Measurements from ENCODE around the gene PTPRT. TPM values are rescaled to one million over a fixed set of nuclear protein-coding genes. Genes with fewer than 3 reads are reported as not detected.
"Not testable (repeated sequence)": the region's sequence is repeated elsewhere in the genome, so short reads cannot be mapped to it uniquely, and the experiment has no call there.

Gene PTPRT
- total RNA-seq, 1 donor from 2014 or later: not detected

DNA sequence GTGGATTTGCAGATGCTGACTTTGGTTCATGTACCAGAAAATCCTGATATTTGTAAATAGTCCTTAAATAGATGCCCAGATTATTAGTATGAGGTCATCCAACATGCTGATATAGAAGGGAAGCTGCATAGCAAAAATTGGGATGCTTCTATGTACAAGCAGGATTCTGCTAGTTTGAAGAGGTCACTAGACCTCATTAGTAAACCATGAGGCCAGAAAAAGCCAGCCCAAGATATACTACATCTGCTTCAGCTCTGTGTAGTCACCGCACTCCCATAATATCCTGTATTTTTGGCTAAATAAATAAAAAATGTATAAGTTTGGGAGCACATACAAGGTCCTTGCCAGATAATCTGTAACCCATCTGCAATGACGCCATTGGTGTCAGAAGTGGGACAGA, 13.0 kb downstream of the PTPRT start:
- no peaks in the 10 kb centered on the region for H3K27me3 Mint-ChIP-seq (ENCODE audit: insufficient read depth)
- no peak for DNase-seq (ENCODE audit: low spot score)
- H3K9me3 Mint-ChIP-seq: peaks cover 4% of the 10 kb centered on the region
- no peaks in the 10 kb centered on the region for H3K4me1 Mint-ChIP-seq (ENCODE audit: low read depth)
- H3K27ac Mint-ChIP-seq: no peak overlapping the region
- intact Hi-C loops (cut with micrococcal nuclease): no loop called here
- H3K4me3 Mint-ChIP-seq: no peak overlapping the region
- H3K36me3 Mint-ChIP-seq (ENCODE audit: low read depth): no peaks in the 10 kb centered on the region

- Mint-ChIP-seq H3K4me3 (no peak overlapping the region), H3K27me3 (ENCODE audit: insufficient read depth) (no peaks in the 10 kb centered on the region), H3K4me1 (ENCODE audit: low read depth) (no peaks in the 10 kb centered on the region), H3K27ac (no peak overlapping the region), H3K36me3 (ENCODE audit: low read depth) (no peaks in the 10 kb centered on the region), H3K9me3 (peaks cover 4% of the 10 kb centered on the region)
- DNase-seq (ENCODE audit: low spot score): no peak
- intact Hi-C loops (cut with micrococcal nuclease): no loop called here
Observed at GRCh38 chr20:43171930-43172329, 17.8 kb downstream of the PTPRT start.

DNA sequence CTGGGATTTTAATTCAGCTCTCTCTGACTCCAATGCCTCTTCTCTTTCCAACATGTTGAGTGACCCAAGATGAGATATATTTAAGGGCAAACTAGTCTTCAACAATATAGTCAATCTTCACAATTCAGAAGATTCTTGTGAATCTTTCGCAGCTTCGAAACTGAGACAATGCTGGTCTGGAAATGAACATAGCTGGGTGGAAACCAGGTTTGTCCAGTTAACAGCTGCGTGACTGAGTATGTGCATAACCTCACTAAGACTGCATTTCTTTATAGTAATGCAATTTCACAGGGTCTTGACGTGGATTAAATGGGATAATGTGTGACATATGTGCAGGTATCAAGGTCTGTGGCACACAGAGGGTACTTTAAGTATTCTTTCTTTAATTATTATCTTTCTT, 18.9 kb downstream of the PTPRT start:
- Mint-ChIP-seq H3K4me3 (no peak overlapping the region), H3K4me1 (ENCODE audit: low read depth) (no peaks in the 10 kb centered on the region), H3K27ac (no peak overlapping the region), H3K9me3 (no peaks in the 10 kb centered on the region), H3K27me3 (ENCODE audit: insufficient read depth) (no peaks in the 10 kb centered on the region), H3K36me3 (ENCODE audit: low read depth) (no peaks in the 10 kb centered on the region)
- DNase-seq (ENCODE audit: low spot score): no peak
- intact Hi-C loops (cut with micrococcal nuclease): no loop called here

DNA sequence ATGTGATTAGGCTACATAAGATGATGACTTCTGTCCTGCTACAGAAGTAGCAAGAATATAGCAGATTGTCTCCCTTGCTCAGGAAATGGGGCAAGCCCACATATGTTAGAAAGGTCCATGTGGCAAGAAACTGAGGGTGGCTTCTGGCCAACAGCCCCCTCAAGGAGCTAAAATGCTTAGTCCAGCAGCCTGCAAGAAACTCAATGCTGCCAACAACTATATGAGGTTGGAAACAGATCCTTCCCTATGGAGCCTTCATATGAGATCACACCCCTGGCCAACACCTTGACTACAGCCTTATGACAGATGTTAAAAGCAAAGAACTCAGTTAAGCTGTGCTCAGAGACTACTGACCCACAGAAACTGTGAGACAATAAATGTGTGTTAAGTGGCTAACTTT, 22.1 kb downstream of the PTPRT start:
- Mint-ChIP-seq H3K27ac (no peak overlapping the region), H3K27me3 (ENCODE audit: insufficient read depth) (no peaks in the 10 kb centered on the region)
- intact Hi-C loops (cut with micrococcal nuclease): no loop called here

DNA sequence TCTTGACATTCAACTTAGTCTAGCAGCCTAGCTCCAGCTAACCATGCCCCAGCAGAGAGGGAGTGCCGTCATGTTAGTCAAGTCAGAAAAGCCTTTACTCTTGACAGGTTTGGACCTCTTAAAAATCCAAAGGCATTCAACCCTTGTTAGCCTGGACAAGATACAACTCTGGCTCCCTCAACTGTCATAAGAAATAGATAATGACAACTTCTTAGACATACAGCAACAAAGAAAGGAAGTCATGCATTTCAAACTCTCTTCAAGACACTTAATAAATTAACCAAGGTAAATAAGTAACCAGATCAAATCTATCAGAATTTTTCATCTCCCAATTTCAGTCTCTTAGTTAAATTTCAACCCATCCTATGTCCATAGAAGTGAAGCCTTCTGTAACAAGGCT, 22.7 kb downstream of the PTPRT start:
- no peaks in the 10 kb centered on the region for H3K36me3 Mint-ChIP-seq (ENCODE audit: low read depth)
- DNase-seq (ENCODE audit: low spot score): no peak
- H3K27ac Mint-ChIP-seq: no peak overlapping the region
- no peaks in the 10 kb centered on the region for H3K27me3 Mint-ChIP-seq (ENCODE audit: insufficient read depth)
- no peaks in the 10 kb centered on the region for H3K4me1 Mint-ChIP-seq (ENCODE audit: low read depth)
- H3K4me3 Mint-ChIP-seq: no peak overlapping the region
- H3K9me3 Mint-ChIP-seq: no peaks in the 10 kb centered on the region
- intact Hi-C loops (cut with micrococcal nuclease): no loop called here

More for the DNA sequence above, 22.1 kb downstream of the PTPRT start:
- H3K4me1 Mint-ChIP-seq (ENCODE audit: low read depth): no peaks in the 10 kb centered on the region
- no peaks in the 10 kb centered on the region for H3K36me3 Mint-ChIP-seq (ENCODE audit: low read depth)
- H3K4me3 Mint-ChIP-seq: no peak overlapping the region
- no peak for DNase-seq (ENCODE audit: low spot score)
- H3K9me3 Mint-ChIP-seq: no peaks in the 10 kb centered on the region

- no peak overlapping the region for H3K27ac Mint-ChIP-seq
Observed at GRCh38 chr20:43165611-43166010, 24.1 kb downstream of the PTPRT start.

GRCh38 chr20:43164736-43165135, 25.0 kb downstream of the PTPRT start:
- H3K27ac Mint-ChIP-seq; H3K9me3 Mint-ChIP-seq; DNase-seq (ENCODE audit: low spot score); H3K4me1 Mint-ChIP-seq (ENCODE audit: low read depth); H3K27me3 Mint-ChIP-seq (ENCODE audit: insufficient read depth); intact Hi-C loops (cut with micrococcal nuclease); H3K4me3 Mint-ChIP-seq; H3K36me3 Mint-ChIP-seq (ENCODE audit: low read depth): not testable (repeated sequence)

More at GRCh38 chr20:43165611-43166010, 24.1 kb downstream of the PTPRT start:
- Mint-ChIP-seq H3K9me3 (no peaks in the 10 kb centered on the region), H3K4me3 (no peak overlapping the region), H3K36me3 (ENCODE audit: low read depth) (no peaks in the 10 kb centered on the region), H3K27me3 (ENCODE audit: insufficient read depth) (no peaks in the 10 kb centered on the region), H3K4me1 (ENCODE audit: low read depth) (no peaks in the 10 kb centered on the region)
- intact Hi-C loops (cut with micrococcal nuclease): no loop called here
- DNase-seq (ENCODE audit: low spot score): no peak

DNA sequence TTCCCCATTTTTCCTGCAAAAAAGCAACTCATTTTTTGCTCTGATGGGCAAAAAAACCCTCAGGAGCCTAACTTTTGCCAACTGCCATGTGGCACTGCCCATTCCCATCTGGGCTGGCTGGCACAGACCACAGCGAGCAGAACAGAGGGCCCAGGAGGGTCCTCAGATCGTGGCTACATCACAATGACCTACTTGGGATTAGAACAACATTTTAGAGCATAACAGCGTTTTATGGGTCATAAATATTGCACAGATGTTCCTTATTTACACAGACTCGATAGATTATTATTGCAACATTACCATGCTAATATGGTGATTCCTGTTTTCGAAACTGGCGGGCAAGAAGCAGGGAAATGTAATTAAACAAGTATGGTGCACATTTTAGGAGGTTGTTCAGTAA, 28.0 kb downstream of the PTPRT start:
- Mint-ChIP-seq H3K27ac (no peak overlapping the region), H3K36me3 (ENCODE audit: low read depth) (no peaks in the 10 kb centered on the region), H3K4me1 (ENCODE audit: low read depth) (no peaks in the 10 kb centered on the region), H3K27me3 (ENCODE audit: insufficient read depth) (no peaks in the 10 kb centered on the region), H3K9me3 (no peaks in the 10 kb centered on the region), H3K4me3 (no peak overlapping the region)
- intact Hi-C loops (cut with micrococcal nuclease): no loop called here
- no peak for DNase-seq (ENCODE audit: low spot score)

GRCh38 chr20:43160941-43161340, 28.8 kb downstream of the PTPRT start:
- H3K9me3 Mint-ChIP-seq: no peaks in the 10 kb centered on the region
- no peaks in the 10 kb centered on the region for H3K4me1 Mint-ChIP-seq (ENCODE audit: low read depth)
- no peak overlapping the region for H3K4me3 Mint-ChIP-seq
- intact Hi-C loops (cut with micrococcal nuclease): no loop called here
- DNase-seq (ENCODE audit: low spot score): no peak
- H3K27me3 Mint-ChIP-seq (ENCODE audit: insufficient read depth): no peaks in the 10 kb centered on the region
- H3K36me3 Mint-ChIP-seq (ENCODE audit: low read depth): no peaks in the 10 kb centered on the region
- H3K27ac Mint-ChIP-seq: no peak overlapping the region

DNA sequence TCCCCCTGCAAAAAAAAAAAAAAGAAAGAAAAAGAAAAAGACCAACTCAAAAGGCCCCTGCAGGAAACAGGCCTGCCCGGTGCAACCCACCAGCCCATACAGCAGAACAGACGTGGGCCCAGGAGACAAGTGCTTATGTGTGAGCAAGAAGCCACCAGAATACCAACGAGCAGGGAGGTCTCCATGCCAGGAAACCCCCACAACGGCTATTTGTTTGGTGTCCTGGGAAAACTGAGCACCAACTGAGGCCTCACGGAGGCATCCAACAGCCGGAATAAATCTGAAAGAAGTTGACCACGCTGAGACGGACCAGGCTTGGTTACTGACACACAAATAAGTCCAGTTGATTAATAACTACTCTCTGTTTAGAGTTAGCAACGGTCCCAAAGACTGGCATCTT, 29.7 kb downstream of the PTPRT start:
- intact Hi-C loops (cut with micrococcal nuclease): no loop called here
- no peak for DNase-seq (ENCODE audit: low spot score)
- Mint-ChIP-seq H3K27me3 (ENCODE audit: insufficient read depth) (no peaks in the 10 kb centered on the region), H3K36me3 (ENCODE audit: low read depth) (no peaks in the 10 kb centered on the region), H3K27ac (no peak overlapping the region), H3K4me1 (ENCODE audit: low read depth) (no peaks in the 10 kb centered on the region), H3K4me3 (no peak overlapping the region), H3K9me3 (no peaks in the 10 kb centered on the region)

GRCh38 chr20:43155366-43156100, 34.2 kb downstream of the PTPRT start:
- no peak overlapping the region for H3K27ac Mint-ChIP-seq
- H3K9me3 Mint-ChIP-seq: no peaks in the 10 kb centered on the region
- H3K4me3 Mint-ChIP-seq: no peak overlapping the region
- H3K27me3 Mint-ChIP-seq (ENCODE audit: insufficient read depth): no peaks in the 10 kb centered on the region
- H3K36me3 Mint-ChIP-seq (ENCODE audit: low read depth): no peaks in the 10 kb centered on the region
- no peak for DNase-seq (ENCODE audit: low spot score)
- intact Hi-C loops (cut with micrococcal nuclease): no loop called here
- no peaks in the 10 kb centered on the region for H3K4me1 Mint-ChIP-seq (ENCODE audit: low read depth)

DNA sequence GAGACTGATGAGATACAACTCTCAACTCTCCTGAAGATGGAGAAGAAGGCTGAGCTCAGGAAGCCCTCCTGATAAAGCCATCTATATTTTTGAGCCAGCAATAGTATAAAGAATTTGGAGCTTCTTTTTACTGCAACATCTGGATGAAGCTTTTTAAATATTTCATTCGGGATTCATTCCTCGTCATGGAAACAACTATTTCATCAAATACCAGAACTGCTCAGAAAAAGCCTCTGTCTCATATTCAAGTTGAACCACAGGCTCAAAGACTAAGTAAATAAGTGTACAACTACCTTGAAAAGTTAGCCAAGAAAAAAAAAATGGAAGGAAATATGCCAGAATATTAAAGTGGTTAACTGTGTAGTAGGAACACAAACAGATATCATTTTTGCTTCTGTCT, 37.8 kb downstream of the PTPRT start:
- H3K4me1 Mint-ChIP-seq (ENCODE audit: low read depth): no peaks in the 10 kb centered on the region
- no peak for DNase-seq (ENCODE audit: low spot score)
- no peaks in the 10 kb centered on the region for H3K36me3 Mint-ChIP-seq (ENCODE audit: low read depth)
- H3K4me3 Mint-ChIP-seq: no peak overlapping the region
- H3K27me3 Mint-ChIP-seq (ENCODE audit: insufficient read depth): no peaks in the 10 kb centered on the region
- H3K27ac Mint-ChIP-seq: no peak overlapping the region
- H3K9me3 Mint-ChIP-seq: no peaks in the 10 kb centered on the region
- intact Hi-C loops (cut with micrococcal nuclease): no loop called here

DNA sequence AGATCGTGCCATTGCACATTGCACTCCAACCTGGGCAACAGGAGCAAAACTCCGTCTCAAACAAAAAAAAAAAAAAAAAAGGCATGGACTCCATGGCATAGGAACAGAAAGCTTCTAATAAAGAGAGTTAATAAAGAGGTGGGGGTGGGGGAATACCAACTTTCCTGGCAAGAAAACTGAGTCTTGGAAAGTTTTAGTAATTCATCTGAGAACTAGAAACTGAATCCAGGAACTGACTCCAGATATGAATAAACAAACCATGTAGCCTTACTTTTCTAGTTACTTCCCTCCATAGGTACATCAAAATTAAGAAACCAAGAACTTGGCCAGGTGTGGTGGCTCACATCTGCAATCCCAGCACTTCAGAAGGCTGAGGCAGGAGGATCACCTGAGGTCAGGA, 38.5 kb downstream of the PTPRT start:
- H3K9me3 Mint-ChIP-seq: no peaks in the 10 kb centered on the region
- no peak overlapping the region for H3K4me3 Mint-ChIP-seq
- no peak overlapping the region for H3K27ac Mint-ChIP-seq
- no peak for DNase-seq (ENCODE audit: low spot score)
- intact Hi-C loops (cut with micrococcal nuclease): no loop called here
- no peaks in the 10 kb centered on the region for H3K27me3 Mint-ChIP-seq (ENCODE audit: insufficient read depth)
- H3K4me1 Mint-ChIP-seq (ENCODE audit: low read depth): no peaks in the 10 kb centered on the region
- no peaks in the 10 kb centered on the region for H3K36me3 Mint-ChIP-seq (ENCODE audit: low read depth)

GRCh38 chr20:43140726-43141125, 49.0 kb downstream of the PTPRT start:
- Mint-ChIP-seq H3K27ac (no peak overlapping the region), H3K36me3 (ENCODE audit: low read depth) (no peaks in the 10 kb centered on the region), H3K9me3 (no peaks in the 10 kb centered on the region), H3K4me3 (no peak overlapping the region), H3K27me3 (ENCODE audit: insufficient read depth) (no peaks in the 10 kb centered on the region), H3K4me1 (ENCODE audit: low read depth) (no peaks in the 10 kb centered on the region)
- intact Hi-C loops (cut with micrococcal nuclease): no loop called here
- DNase-seq (ENCODE audit: low spot score): no peak

All from activated T-helper 1 cell treated with anti-CD3 and anti-CD28 coated beads, Interleukin-12 subunit alpha, Interleukin-12 subunit beta, Interleukin-2, Interleukin-4 antibody, amounts not matched to agents 30 ng/mL and 10 ng/mL and 1 ng/mL, durations not matched to agents 14 hours and 24 hours and 36 hours (primary cell).